ENCODE measurements around the gene RCAN2.

GRCh38 chr6:46201702-46202101 lies 289.5 kb downstream of the RCAN2 start:
- TF ChIP-seq CTCF (IDR thresholded peaks at IDR 0.05) (no peak), POLR2A (IDR thresholded peaks at IDR 0.05) (no peak)

All from gastroesophageal sphincter (tissue), 3 donors.